ENCODE results near the gene PLXND1.
"Not testable (repeated sequence)": the region's sequence is repeated elsewhere in the genome, so short reads cannot be mapped to it uniquely, and the experiment has no call there.

The PLXND1 gene, protein sequence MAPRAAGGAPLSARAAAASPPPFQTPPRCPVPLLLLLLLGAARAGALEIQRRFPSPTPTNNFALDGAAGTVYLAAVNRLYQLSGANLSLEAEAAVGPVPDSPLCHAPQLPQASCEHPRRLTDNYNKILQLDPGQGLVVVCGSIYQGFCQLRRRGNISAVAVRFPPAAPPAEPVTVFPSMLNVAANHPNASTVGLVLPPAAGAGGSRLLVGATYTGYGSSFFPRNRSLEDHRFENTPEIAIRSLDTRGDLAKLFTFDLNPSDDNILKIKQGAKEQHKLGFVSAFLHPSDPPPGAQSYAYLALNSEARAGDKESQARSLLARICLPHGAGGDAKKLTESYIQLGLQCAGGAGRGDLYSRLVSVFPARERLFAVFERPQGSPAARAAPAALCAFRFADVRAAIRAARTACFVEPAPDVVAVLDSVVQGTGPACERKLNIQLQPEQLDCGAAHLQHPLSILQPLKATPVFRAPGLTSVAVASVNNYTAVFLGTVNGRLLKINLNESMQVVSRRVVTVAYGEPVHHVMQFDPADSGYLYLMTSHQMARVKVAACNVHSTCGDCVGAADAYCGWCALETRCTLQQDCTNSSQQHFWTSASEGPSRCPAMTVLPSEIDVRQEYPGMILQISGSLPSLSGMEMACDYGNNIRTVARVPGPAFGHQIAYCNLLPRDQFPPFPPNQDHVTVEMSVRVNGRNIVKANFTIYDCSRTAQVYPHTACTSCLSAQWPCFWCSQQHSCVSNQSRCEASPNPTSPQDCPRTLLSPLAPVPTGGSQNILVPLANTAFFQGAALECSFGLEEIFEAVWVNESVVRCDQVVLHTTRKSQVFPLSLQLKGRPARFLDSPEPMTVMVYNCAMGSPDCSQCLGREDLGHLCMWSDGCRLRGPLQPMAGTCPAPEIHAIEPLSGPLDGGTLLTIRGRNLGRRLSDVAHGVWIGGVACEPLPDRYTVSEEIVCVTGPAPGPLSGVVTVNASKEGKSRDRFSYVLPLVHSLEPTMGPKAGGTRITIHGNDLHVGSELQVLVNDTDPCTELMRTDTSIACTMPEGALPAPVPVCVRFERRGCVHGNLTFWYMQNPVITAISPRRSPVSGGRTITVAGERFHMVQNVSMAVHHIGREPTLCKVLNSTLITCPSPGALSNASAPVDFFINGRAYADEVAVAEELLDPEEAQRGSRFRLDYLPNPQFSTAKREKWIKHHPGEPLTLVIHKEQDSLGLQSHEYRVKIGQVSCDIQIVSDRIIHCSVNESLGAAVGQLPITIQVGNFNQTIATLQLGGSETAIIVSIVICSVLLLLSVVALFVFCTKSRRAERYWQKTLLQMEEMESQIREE (N-terminal part only)

GRCh38 chr3:129606636-129607390 lies at the start of gene PLXND1:
Gene PLXND1 (minus strand): TSS chr3:129606676. CDS start chr3:129606639, 37 bp downstream.
- no peak for DNase-seq (ENCODE audit: low read depth)
- peak within 1 kb of the TSS; percentile 68 for H3K4me3 ChIP-seq (ENCODE audit: low read depth, low read length)

- no peak overlapping the region for H3K4me3 ChIP-seq (ENCODE audit: low read depth, low read length)
- DNase-seq (ENCODE audit: low read depth): no peak
Observed at GRCh38 chr3:129655291-129655700, 48.8 kb upstream of the PLXND1 start.

GRCh38 chr3:129654131-129654530 lies 47.7 kb upstream of the PLXND1 start:
- DNase-seq (ENCODE audit: low read depth): peak; percentile 12
- no peak overlapping the region for H3K4me3 ChIP-seq (ENCODE audit: low read depth, low read length)

- no peak overlapping the region for H3K4me3 ChIP-seq (ENCODE audit: low read depth, low read length)
- no peak for DNase-seq (ENCODE audit: low read depth)
Observed at GRCh38 chr3:129653019-129653418, 46.5 kb upstream of the PLXND1 start.

GRCh38 chr3:129651435-129652202 lies 45.1 kb upstream of the PLXND1 start:
- no peak overlapping the region for H3K4me3 ChIP-seq (ENCODE audit: low read depth, low read length)
- DNase-seq (ENCODE audit: low read depth): peak; percentile 58

- no peak overlapping the region for H3K4me3 ChIP-seq (ENCODE audit: low read depth, low read length)
- peak; percentile 57 for DNase-seq (ENCODE audit: low read depth)
Observed at GRCh38 chr3:129650256-129650872, 43.9 kb upstream of the PLXND1 start.

- no peak overlapping the region for H3K4me3 ChIP-seq (ENCODE audit: low read depth, low read length)
- DNase-seq (ENCODE audit: low read depth): no peak
Observed at GRCh38 chr3:129648391-129648790, 41.9 kb upstream of the PLXND1 start.

DNA sequence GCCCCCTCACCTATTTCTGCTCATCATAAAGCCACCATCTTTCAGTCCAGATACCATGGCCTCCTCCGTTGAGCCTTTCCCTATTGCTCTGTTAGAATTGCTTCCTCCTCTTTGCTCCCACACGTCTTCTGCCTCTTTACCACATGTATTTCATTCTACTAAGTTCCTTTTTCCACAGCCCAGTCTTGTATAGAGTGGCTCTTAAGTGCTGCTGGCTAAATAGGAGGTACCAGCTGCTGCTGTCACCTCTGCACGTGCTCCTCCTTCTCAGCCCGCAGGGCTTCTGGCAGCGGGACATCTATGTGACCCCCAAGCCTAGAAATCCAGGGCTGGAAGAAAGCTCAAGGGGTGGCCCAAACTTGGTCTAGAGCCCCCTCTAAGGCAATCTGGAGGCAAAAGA lies 38.8 kb upstream of the PLXND1 start:
- no peak for DNase-seq (ENCODE audit: low read depth)
- no peak overlapping the region for H3K4me3 ChIP-seq (ENCODE audit: low read depth, low read length)

- DNase-seq (ENCODE audit: low read depth): no peak
- H3K4me3 ChIP-seq (ENCODE audit: low read depth, low read length): no peak overlapping the region
Observed at GRCh38 chr3:129644836-129645235, 38.4 kb upstream of the PLXND1 start.

GRCh38 chr3:129641567-129642260 lies 35.2 kb upstream of the PLXND1 start:
- DNase-seq (ENCODE audit: low read depth); H3K4me3 ChIP-seq (ENCODE audit: low read depth, low read length): not testable (repeated sequence)

DNA sequence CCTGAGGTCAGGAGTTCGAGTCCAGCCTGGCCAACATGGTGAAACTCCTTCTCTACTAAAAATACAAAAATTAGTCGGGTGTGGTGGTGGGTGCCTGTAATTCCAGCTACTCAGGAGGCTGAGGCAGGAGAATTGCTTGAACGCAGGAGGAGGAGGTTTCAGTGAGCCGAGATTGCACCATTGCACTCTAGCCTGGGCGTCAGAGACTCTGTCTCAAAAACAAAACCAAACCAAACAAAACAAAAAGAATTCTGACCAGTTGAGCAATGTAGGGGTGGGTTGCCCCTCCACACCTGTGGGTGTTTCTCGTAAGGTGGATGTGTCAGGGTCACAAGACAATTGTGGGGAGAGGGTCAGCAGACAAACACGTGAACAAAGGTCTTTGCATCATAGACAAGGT lies 34.5 kb upstream of the PLXND1 start:
- DNase-seq (ENCODE audit: low read depth); H3K4me3 ChIP-seq (ENCODE audit: low read depth, low read length): not testable (repeated sequence)

- H3K4me3 ChIP-seq (ENCODE audit: low read depth, low read length): no peak overlapping the region
- no peak for DNase-seq (ENCODE audit: low read depth)
Observed at GRCh38 chr3:129638481-129638880, 32.0 kb upstream of the PLXND1 start.

DNA sequence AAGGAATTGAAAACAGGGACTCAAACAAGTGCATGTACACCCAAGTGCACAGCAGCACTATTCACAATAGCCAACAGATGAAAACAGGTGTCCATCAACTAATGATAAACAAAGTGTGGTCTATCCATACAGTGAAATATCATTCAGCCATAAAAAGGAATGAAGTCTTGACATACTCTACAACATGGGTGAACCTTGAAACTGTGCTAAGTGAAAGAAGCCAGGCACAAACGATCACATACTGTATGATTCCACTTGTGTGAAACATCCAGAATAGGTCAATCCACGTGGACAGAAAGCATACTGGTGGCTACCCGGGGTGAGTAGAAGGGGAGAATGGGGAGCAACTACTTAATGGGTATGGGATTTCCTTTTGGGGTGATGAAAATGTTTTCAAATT lies 29.6 kb upstream of the PLXND1 start:
- no peak overlapping the region for H3K4me3 ChIP-seq (ENCODE audit: low read depth, low read length)
- DNase-seq (ENCODE audit: low read depth): no peak

- no peak for DNase-seq (ENCODE audit: low read depth)
- no peak overlapping the region for H3K4me3 ChIP-seq (ENCODE audit: low read depth, low read length)
Observed at GRCh38 chr3:129635656-129636055, 29.2 kb upstream of the PLXND1 start.

DNA sequence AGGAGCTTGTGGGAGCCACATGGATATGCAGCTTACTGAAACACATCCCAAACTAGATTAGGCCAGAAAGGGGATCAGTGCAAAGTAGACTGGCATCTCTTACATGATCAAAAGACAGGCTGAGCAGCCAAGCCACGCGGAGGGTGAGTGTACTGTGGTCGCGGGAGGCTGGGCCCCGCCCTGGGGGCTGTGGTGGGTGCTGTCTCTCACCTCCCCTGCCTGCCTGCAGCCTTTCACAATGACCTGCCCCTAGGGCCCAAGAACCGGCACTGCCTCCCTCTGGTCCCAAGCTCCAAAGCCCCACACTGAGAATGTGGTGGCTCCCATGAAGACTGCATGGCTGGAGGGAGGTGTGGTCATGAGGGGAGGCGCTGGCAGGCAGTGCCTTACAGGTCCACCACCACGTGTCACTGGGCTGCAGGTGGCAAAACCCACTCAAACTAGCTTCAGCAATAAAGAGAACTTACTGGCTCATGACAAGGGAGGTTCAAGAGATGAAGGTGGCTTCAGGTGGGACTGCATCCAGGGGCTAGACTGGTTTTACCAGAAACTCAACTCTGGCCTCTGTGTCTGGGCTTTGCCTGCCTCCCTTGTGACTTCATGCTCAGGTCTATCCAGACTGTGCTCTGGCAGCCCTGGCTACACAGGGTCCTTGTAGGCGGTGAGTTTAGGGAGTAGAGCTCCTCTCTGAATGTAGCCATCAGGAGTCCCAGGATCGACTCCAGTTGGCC lies 27.4 kb upstream of the PLXND1 start:
- DNase-seq (ENCODE audit: low read depth): no peak
- H3K4me3 ChIP-seq (ENCODE audit: low read depth, low read length): no peak overlapping the region

DNA sequence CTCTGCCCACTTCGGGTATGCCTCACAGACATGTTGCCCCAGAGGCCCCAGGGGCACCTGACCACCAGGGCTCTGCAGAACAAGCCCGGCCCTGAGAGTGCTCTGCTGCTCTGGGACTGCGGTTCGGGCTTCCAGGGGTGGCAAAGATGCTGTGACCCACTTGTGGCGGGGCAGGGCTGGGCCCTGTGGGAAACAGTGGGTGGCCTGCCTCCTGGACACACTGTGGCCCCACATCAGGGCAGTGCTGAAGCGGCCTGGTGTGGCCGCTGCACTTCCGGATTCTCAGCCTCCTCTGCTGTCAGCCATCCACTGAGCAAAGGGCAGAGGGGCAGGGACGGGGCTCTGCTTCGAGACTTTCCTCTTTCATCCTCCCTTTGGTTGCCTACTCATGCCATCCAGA lies 26.5 kb upstream of the PLXND1 start:
- no peak overlapping the region for H3K4me3 ChIP-seq (ENCODE audit: low read depth, low read length)
- DNase-seq (ENCODE audit: low read depth): no peak

DNA sequence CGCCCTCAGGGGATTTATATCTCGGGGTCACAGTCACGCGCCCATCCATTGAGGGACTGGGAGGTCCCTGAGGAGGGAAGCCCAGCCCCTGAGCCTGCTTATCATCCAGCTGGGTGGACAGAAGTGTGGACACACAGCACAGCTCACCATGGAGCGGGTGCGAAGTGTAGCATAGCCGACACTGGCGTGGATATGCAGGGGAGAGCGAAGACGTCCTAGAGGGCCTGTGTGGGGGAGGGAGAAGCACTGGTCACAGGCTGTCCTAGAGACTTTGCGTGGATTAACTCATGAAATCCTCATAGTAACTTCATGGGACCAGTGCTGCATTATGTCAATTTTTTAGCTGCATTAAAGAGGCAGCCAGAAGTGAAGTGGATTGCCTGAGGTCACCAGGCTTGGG lies 26.1 kb upstream of the PLXND1 start:
- DNase-seq (ENCODE audit: low read depth): no peak
- no peak overlapping the region for H3K4me3 ChIP-seq (ENCODE audit: low read depth, low read length)

Measured in skeletal muscle cell (primary cell).